ENCODE data around the gene DLGAP1.

The DLGAP1 gene

GRCh38 chr18:4284528-4284927 is 170.6 kb downstream of the DLGAP1 start:
- H3K4me1 ChIP-seq (ENCODE audit: insufficient read depth, poor library complexity, severe bottlenecking), result no peaks in the 10 kb centered on the region
- no peak for TF ChIP-seq CTCF (IDR thresholded peaks at IDR 0.05; ENCODE audit: poor library complexity, severe bottlenecking)
- ATAC-seq (ENCODE audit: low read depth) (no peak), DNase-seq (ENCODE audit: low spot score) (no peak)
- no peak overlapping the region for H3K4me3 ChIP-seq (ENCODE audit: severe bottlenecking)
- no peaks in the 10 kb centered on the region for H3K9me3 ChIP-seq (ENCODE audit: severe bottlenecking)
- no peak overlapping the region for H3K27ac ChIP-seq (ENCODE audit: poor library complexity, severe bottlenecking)
- no peaks in the 10 kb centered on the region for H3K27me3 ChIP-seq (ENCODE audit: insufficient read depth, poor library complexity, severe bottlenecking)
- H3K36me3 ChIP-seq (ENCODE audit: low read depth), result no peaks in the 10 kb centered on the region

GRCh38 chr18:4283746-4284291 is 171.3 kb downstream of the DLGAP1 start:
- Histone ChIP-seq H3K9me3 (ENCODE audit: severe bottlenecking) (no peaks in the 10 kb centered on the region), H3K27me3 (ENCODE audit: insufficient read depth, poor library complexity, severe bottlenecking) (no peaks in the 10 kb centered on the region), H3K4me3 (ENCODE audit: severe bottlenecking) (no peak overlapping the region), H3K4me1 (ENCODE audit: insufficient read depth, poor library complexity, severe bottlenecking) (no peaks in the 10 kb centered on the region), H3K36me3 (ENCODE audit: low read depth) (no peaks in the 10 kb centered on the region), H3K27ac (ENCODE audit: poor library complexity, severe bottlenecking) (no peak overlapping the region)
- DNase-seq (ENCODE audit: low spot score) (no peak), ATAC-seq (ENCODE audit: low read depth) (no peak)
- TF ChIP-seq CTCF (IDR thresholded peaks at IDR 0.05; ENCODE audit: poor library complexity, severe bottlenecking), result no peak

- TF ChIP-seq CTCF (IDR thresholded peaks at IDR 0.05; ENCODE audit: poor library complexity, severe bottlenecking), result no peak
- Histone ChIP-seq H3K4me3 (ENCODE audit: severe bottlenecking) (no peak overlapping the region), H3K36me3 (ENCODE audit: low read depth) (no peaks in the 10 kb centered on the region), H3K9me3 (ENCODE audit: severe bottlenecking) (no peaks in the 10 kb centered on the region), H3K27ac (ENCODE audit: poor library complexity, severe bottlenecking) (no peak overlapping the region), H3K27me3 (ENCODE audit: insufficient read depth, poor library complexity, severe bottlenecking) (no peaks in the 10 kb centered on the region), H3K4me1 (ENCODE audit: insufficient read depth, poor library complexity, severe bottlenecking) (no peaks in the 10 kb centered on the region)
- no peak for ATAC-seq (ENCODE audit: low read depth)
- DNase-seq (ENCODE audit: low spot score), result no peak
These were observed 172.2 kb downstream of the DLGAP1 start for GRCh38 chr18:4282954-4283353.

- no peak for TF ChIP-seq CTCF (IDR thresholded peaks at IDR 0.05; ENCODE audit: poor library complexity, severe bottlenecking)
- no peak for ATAC-seq (ENCODE audit: low read depth)
These were observed 178.0 kb downstream of the DLGAP1 start for GRCh38 chr18:4276953-4277585.

GRCh38 chr18:4271952-4272351 is 183.2 kb downstream of the DLGAP1 start:
- H3K4me1 ChIP-seq (ENCODE audit: insufficient read depth, poor library complexity, severe bottlenecking), result no peaks in the 10 kb centered on the region
- no peaks in the 10 kb centered on the region for H3K9me3 ChIP-seq (ENCODE audit: severe bottlenecking)
- no peaks in the 10 kb centered on the region for H3K36me3 ChIP-seq (ENCODE audit: low read depth)
- no peak for ATAC-seq (ENCODE audit: low read depth)
- TF ChIP-seq CTCF (IDR thresholded peaks at IDR 0.05; ENCODE audit: poor library complexity, severe bottlenecking), result no peak
- no peak overlapping the region for H3K27ac ChIP-seq (ENCODE audit: poor library complexity, severe bottlenecking)
- H3K4me3 ChIP-seq (ENCODE audit: severe bottlenecking), result no peak overlapping the region
- H3K27me3 ChIP-seq (ENCODE audit: insufficient read depth, poor library complexity, severe bottlenecking), result no peaks in the 10 kb centered on the region
- DNase-seq (ENCODE audit: low spot score), result no peak

More at GRCh38 chr18:4276953-4277585, 178.0 kb downstream of the DLGAP1 start:
- no peaks in the 10 kb centered on the region for H3K4me1 ChIP-seq (ENCODE audit: insufficient read depth, poor library complexity, severe bottlenecking)
- no peak overlapping the region for H3K27ac ChIP-seq (ENCODE audit: poor library complexity, severe bottlenecking)
- no peaks in the 10 kb centered on the region for H3K9me3 ChIP-seq (ENCODE audit: severe bottlenecking)
- no peaks in the 10 kb centered on the region for H3K36me3 ChIP-seq (ENCODE audit: low read depth)
- H3K4me3 ChIP-seq (ENCODE audit: severe bottlenecking), result no peak overlapping the region
- no peak for DNase-seq (ENCODE audit: low spot score)
- H3K27me3 ChIP-seq (ENCODE audit: insufficient read depth, poor library complexity, severe bottlenecking), result no peaks in the 10 kb centered on the region

All from RWPE2 (cell line).